Measurements from ENCODE around the gene KCNIP3.

The KCNIP3 gene

DNA sequence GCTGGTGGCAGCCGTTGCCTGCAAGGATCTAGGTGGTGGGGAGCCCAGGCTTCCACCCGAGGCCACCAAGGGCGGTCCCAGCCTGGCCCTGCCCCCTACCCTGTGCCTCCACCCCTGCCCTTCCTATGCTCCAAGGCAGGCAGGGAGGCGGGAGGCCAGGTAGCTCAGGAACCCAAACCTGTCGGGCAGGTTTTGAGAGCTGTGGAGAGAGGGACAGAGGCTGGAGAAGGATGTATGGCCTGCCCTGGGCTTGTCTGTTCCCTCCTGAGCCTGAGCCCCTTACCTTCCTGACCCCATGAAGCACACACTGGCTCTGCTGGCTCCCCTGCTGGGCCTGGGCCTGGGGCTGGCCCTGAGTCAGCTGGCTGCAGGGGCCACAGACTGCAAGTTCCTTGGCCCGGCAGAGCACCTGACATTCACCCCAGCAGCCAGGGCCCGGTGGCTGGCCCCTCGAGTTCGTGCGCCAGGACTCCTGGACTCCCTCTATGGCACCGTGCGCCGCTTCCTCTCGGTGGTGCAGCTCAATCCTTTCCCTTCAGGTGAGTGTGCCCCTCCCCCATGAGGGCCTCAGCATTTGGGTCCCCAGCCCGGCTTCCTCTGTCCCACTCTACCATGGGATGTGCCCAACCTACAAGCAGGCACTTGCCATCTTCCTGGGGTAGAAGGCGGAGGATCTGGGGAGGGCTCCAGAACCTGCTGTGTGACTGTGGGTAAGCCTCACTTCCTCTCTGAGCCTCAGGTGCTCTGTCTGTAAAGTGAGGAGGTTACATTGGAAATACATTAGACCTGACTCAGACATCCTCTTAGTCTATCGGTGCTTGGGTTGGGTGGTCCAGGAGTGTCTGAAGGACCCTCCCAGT, 22.6 kb upstream of the KCNIP3 start, which contains the start of gene PROM2:
Gene PROM2, plus strand, starts transcription at position 159 of the 860 bp plus-strand sequence. Its CDS starts 137 bp downstream, at position 296.
- DNase-seq (ENCODE audit: extremely low read depth in 1 of 2, low read depth in 1 of 2) = no peak

- DNase-seq (ENCODE audit: extremely low read depth in 1 of 2, low read depth in 1 of 2) = no peak
Measured at GRCh38 chr2:95275151-95275515, 22.0 kb upstream of the KCNIP3 start.

GRCh38 chr2:95275601-95276243, 21.4 kb upstream of the KCNIP3 start:
- DNase-seq (ENCODE audit: extremely low read depth in 1 of 2, low read depth in 1 of 2) = no peak

- no peak for DNase-seq (ENCODE audit: extremely low read depth in 1 of 2, low read depth in 1 of 2)
Measured at GRCh38 chr2:95276244-95276887, 20.8 kb upstream of the KCNIP3 start.

DNA sequence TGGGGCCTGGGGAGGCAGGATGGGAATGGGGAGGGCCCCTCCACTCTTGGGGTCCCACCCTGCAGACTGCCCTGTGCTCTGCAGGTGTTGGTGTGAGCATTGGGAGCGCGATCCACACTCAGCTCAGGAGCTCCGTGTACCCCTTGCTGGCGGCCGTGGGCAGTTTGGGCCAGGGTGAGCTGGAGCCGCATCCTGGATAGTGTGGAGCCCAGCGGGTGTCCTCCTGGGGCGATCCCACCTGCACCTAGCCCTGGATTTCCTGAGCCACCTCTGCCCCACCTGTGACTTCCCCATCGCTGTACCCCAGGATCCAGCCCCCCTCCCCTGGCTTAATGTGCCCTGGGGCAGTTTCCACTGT, 20.3 kb upstream of the KCNIP3 start:
- DNase-seq (ENCODE audit: extremely low read depth in 1 of 2, low read depth in 1 of 2) = no peak

GRCh38 chr2:95277246-95277906, 19.8 kb upstream of the KCNIP3 start:
- DNase-seq (ENCODE audit: extremely low read depth in 1 of 2, low read depth in 1 of 2) = no peak

DNA sequence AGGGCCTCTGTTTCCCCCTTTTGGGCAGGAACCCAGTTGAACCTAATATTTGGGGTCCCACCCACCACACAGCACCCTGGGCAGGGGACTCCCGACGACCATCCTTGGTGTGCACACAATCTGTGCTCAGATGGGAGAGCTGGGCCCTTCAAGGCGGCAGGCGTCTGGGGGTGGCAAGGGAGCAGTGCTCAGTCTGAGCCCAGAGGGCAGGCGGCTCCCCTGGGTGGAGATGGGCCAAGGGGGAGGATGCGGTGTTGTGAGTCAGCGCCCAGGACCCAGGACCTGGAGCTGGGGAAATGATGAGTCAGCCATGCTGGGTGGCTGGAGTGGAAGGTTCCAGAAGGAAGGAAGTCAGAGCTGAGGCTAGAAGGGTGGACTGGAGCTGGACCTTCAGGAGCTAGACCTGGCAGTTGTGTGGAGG, 19.1 kb upstream of the KCNIP3 start:
- DNase-seq (ENCODE audit: extremely low read depth in 1 of 2, low read depth in 1 of 2) = no peak

DNA sequence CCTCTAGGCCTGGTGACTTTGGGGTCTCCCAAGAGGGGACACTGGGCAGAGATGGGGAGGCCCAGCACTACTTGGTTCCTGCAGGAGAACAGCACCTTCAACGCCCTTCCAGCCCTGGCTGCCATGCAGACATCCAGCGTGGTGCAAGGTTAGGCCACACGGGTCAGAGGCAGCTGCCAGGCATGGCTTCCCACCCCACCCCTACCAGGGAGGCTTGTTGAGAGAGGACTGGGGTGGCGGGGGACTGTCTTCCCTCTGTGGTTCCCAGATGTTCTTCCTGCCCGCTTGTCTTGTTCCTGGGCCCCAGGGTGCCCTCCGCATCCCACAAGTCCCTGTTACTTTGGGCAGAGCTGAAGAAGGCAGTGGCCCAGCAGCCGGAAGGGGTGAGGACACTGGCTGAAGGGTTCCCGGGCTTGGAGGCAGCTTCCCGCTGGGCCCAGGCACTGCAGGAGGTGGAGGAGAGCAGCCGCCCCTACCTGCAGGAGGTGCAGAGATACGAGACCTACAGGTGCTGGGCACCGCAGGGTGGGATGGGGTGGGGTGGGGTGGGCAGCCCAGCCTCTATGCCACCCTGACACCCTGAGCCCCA, 18.4 kb upstream of the KCNIP3 start:
- DNase-seq (ENCODE audit: extremely low read depth in 1 of 2, low read depth in 1 of 2) = no peak

DNA sequence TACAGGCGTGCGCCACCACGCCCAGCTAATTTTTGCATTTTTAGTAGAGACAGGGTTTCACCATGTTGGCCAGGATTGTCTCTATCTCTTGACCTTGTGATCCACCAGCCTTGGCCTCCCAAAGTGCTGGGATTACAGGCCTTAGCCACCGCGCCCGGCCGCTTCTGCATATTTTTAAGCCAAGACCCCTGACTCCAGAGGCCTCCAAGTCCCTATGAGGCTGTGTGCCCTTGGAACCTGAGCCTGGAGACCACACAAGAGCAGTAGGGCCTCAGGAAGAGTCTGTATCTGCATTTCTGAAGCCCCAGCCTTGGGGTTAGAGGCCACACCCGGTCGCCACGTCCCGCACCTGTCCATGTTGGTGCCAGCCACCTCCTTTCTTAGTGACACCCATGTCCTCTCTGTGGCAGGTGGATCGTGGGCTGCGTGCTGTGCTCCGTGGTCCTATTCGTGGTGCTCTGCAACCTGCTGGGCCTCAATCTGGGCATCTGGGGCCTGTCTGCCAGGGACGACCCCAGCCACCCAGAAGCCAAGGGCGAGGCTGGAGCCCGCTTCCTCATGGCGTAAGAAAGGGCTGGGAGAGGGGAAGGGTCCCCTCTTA, 17.6 kb upstream of the KCNIP3 start:
- DNase-seq (ENCODE audit: extremely low read depth in 1 of 2, low read depth in 1 of 2) = no peak

DNA sequence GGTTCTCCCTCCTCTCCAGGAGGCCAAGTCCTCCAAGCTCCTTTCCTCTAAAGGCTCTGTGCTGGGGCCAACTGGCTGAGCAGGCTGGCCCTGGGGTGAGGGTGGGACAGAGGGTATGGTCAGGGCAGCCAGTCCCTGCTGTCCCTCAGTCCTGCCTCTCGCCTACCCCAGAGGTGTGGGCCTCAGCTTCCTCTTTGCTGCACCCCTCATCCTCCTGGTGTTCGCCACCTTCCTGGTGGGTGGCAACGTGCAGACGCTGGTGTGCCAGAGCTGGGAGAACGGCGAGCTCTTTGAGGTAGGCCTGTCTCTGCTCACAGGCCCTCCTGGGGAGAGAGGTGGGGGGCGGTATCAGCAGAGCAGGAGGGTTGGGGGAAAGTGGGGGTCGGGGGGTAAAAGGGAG, 16.1 kb upstream of the KCNIP3 start:
- no peak for DNase-seq (ENCODE audit: extremely low read depth in 1 of 2, low read depth in 1 of 2)

GRCh38 chr2:95281786-95282185, 15.4 kb upstream of the KCNIP3 start:
- no peak for DNase-seq (ENCODE audit: extremely low read depth in 1 of 2, low read depth in 1 of 2)

DNA sequence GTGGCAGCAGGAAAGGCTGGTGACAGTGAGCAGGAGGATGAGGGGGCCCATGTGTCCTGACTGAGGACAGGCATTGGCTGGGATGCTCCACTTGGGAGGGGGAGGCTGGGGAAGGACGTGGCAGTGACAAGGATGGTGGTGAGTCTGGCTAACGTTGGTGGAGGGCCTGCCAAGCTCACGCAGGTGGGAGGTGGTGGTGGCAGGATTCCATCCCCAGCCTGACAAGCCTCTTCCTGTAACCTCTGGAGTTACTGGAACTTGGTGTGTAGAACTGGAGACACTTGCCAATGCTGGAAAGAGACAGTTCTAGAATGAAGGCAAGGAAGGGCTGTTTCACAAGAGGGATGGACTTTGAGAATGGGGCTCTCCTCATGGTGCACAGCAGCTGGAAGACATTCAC, 14.7 kb upstream of the KCNIP3 start:
- DNase-seq (ENCODE audit: extremely low read depth in 1 of 2, low read depth in 1 of 2) = no peak

DNA sequence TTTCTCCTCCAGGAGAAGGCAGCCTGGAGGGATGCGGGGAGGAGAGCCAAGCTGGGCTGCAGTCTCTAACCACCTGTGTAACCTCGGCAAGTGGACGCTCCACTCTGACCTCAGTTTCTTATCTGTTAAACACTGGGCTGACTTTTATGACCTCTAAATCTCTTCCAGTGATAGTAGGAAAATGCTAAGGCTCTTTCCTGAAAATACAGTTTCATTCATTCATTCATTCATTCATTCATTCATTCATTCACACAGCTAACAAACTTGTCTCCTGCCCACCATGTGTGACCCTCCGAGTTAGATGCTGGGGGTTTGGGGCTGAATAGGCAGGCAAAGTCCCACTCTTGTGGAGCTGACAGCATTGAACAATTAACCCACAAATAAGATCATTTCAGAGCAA, 13.6 kb upstream of the KCNIP3 start:
- no peak for DNase-seq (ENCODE audit: extremely low read depth in 1 of 2, low read depth in 1 of 2)

- no peak for DNase-seq (ENCODE audit: extremely low read depth in 1 of 2, low read depth in 1 of 2)
Measured at GRCh38 chr2:95284886-95285541, 12.1 kb upstream of the KCNIP3 start.

DNA sequence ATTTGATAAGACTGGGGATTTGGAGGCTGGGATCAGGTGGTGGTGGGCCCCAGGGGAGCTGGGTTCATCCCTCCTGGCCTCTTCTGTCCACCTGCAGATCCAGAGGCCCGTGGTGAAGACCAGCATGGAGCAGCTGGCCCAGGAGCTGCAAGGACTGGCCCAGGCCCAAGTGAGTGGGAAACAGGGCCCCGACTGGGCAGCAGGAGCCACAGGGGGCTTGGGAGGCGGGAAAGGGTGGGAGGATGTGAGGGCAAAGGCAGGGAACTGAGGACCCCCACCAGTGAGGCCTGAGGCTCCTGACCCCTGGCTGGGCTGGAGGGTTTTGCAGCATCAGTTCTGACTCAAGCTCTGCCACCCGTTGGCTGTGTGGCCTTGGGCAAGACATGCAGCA, 11.6 kb upstream of the KCNIP3 start:
- DNase-seq (ENCODE audit: extremely low read depth in 1 of 2, low read depth in 1 of 2) = no peak

DNA sequence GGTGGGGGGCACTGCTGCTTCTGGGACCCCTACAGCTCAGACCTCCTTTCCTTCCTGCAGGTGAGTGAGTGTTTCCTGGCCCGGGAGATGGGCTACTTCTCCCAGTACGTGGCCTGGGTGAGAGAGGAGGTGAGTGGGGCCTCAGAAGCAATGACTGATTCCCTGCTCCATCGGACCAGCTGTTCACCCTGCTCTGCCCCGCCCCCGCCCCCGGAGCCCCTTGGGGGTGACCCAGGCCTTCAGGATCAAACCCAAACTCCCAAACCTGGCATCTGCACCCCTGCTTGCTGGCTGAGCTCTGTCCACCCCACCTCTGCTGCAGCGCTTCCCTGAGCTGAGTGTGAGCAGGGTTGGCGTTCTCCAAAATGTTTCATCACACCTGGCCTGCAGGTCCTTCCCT, 9.8 kb upstream of the KCNIP3 start:
- no peak for DNase-seq (ENCODE audit: extremely low read depth in 1 of 2, low read depth in 1 of 2)

GRCh38 chr2:95287806-95288205, 9.3 kb upstream of the KCNIP3 start:
- no peak for DNase-seq (ENCODE audit: extremely low read depth in 1 of 2, low read depth in 1 of 2)

DNA sequence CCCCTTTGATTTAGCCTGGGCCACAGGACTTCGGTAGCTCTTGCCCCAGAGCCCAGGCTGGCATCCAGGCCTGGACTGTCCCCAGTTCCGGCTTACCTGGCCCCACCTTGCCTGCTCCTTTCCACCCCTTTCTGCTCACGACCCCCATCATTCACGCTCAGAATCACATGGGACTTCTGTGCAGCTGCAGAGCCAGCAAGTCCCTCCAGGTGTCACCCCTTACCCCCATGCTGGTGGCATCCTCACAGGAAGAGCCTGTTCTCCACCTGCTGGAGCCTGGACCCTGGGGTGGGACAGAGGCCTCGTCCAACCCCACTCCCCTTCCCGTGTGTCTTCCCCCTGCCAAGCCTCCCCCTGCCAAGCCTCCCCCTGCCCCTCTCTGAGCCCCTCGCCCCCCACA, 7.9 kb upstream of the KCNIP3 start:
- no peak for DNase-seq (ENCODE audit: extremely low read depth in 1 of 2, low read depth in 1 of 2)

DNA sequence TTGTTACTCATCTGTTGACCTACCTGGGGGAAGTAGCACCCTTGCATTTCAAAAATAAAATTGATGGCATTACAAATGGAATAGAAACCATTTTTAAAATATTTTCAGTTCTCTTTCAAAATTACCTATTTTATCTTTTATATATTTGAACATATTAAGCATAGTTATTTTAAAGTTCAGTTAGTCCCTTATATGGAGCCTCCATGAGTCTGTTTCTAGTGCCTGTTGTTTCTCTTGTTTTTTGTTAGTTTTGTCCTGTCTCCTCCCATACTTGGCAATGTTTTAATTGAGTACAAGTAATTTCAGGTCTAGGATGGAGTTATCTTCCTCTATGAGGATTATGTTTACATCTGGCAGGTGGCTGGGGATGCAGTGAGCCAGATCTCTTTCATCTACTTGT, 5.9 kb upstream of the KCNIP3 start:
- no peak for DNase-seq (ENCODE audit: extremely low read depth in 1 of 2, low read depth in 1 of 2)

- no peak for DNase-seq (ENCODE audit: extremely low read depth in 1 of 2, low read depth in 1 of 2)
Measured at GRCh38 chr2:95292623-95293260, 4.4 kb upstream of the KCNIP3 start.

Data from activated CD8-positive, alpha-beta memory T cell treated with anti-CD3 and anti-CD28 coated beads for 1 hour (primary cell).